GM19351 (cell line): ENCODE results near the gene GLUD1.
A peak's percentile ranks its signal among the peaks of the same experiment; 100 is the strongest.
"Not testable (repeated sequence)": the region's sequence is repeated elsewhere in the genome, so short reads cannot be mapped to it uniquely, and the experiment has no call there.

Experiments
- ATAC-seq: cut with Tn5 transposase; IDR thresholded peaks from one replicate; pipeline ENCODE4 v1.9.1; 2021; ENCODE audit warnings: mild to moderate bottlenecking, moderate library complexity; ENCODE audit not compliant: unreplicated experiment

Gene GLUD1

GRCh38 chr10:87094373-87095235, at the start of gene GLUD1, which contains the start of gene SHLD2:
GLUD1 (minus strand) TSS chr10:87094843; CDS start chr10:87094769, 74 bp downstream.
SHLD2 (plus strand) TSS chr10:87095206; CDS start chr10:87151355, 56,149 bp downstream.
- ATAC-seq = peak; percentile 63

GRCh38 chr10:87143109-87143418, 48.4 kb upstream of the GLUD1 start:
- not testable (repeated sequence) for ATAC-seq

GRCh38 chr10:87142230-87143108, 47.8 kb upstream of the GLUD1 start:
- not testable (repeated sequence) for ATAC-seq

- not testable (repeated sequence) for ATAC-seq
Measured at GRCh38 chr10:87137478-87137877, 42.8 kb upstream of the GLUD1 start.

GRCh38 chr10:87134440-87134839, 39.8 kb upstream of the GLUD1 start:
- not testable (repeated sequence) for ATAC-seq

GRCh38 chr10:87133936-87134335, 39.3 kb upstream of the GLUD1 start:
- not testable (repeated sequence) for ATAC-seq

- ATAC-seq = not testable (repeated sequence)
Measured at GRCh38 chr10:87132176-87132575, 37.5 kb upstream of the GLUD1 start.

- ATAC-seq = not testable (repeated sequence)
Measured at GRCh38 chr10:87127607-87128156, 33.0 kb upstream of the GLUD1 start.

- ATAC-seq = not testable (repeated sequence)
Measured at GRCh38 chr10:87127048-87127447, 32.4 kb upstream of the GLUD1 start.

GRCh38 chr10:87123351-87123750, 28.7 kb upstream of the GLUD1 start:
- ATAC-seq = not testable (repeated sequence)

- not testable (repeated sequence) for ATAC-seq
Measured at GRCh38 chr10:87119029-87119428, 24.4 kb upstream of the GLUD1 start.

- ATAC-seq = not testable (repeated sequence)
Measured at GRCh38 chr10:87118122-87118521, 23.5 kb upstream of the GLUD1 start.

- ATAC-seq = no peak
Measured at GRCh38 chr10:87105446-87106124, 10.9 kb upstream of the GLUD1 start.

- not testable (repeated sequence) for ATAC-seq
Measured at GRCh38 chr10:87104727-87105126, 10.1 kb upstream of the GLUD1 start.

- ATAC-seq = no peak
Measured at GRCh38 chr10:87101996-87102395, 7.4 kb upstream of the GLUD1 start.

- peak; percentile 49 for ATAC-seq
Measured at GRCh38 chr10:87095236-87095945, 748 bp upstream of the GLUD1 start.

- peak; percentile 35 for ATAC-seq
Measured at GRCh38 chr10:87093632-87094372, 841 bp downstream of the GLUD1 start.

GRCh38 chr10:87092861-87093631, 1.6 kb downstream of the GLUD1 start:
- ATAC-seq = no peak
